ENCODE measurements around the gene SPART. TPM values are rescaled to one million over a fixed set of nuclear protein-coding genes. Genes with fewer than 3 reads are reported as not detected.
"Not testable (repeated sequence)": the region's sequence is repeated elsewhere in the genome, so short reads cannot be mapped to it uniquely, and the experiment has no call there.

SPART gene
- polyA plus RNA-seq, 2 of the 4 experiments (the other 2 are of a cell fraction), result 33.9 to 37.0 TPM

DNA sequence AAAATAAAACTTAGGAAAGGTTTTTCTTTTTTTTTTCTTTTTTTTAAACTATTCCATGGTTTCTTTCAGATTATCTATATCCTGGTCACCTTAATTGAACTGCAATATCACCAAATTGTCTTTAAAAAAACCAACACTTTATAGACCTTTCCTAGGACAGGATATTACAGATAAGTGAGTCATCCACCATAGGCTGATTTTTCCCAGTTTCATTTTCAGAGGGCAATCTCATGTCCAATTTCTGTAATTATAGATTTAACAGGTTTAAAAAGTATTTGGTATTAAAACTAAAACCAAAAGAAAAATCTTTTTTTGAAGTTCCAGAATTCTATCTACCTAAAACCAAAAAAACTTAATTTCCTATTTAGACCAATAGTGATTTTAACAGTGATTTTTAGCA, 13.2 kb downstream of the SPART start:
- Histone ChIP-seq H3K4me3 (no peak overlapping the region), H3K27ac (no peak overlapping the region), H3K4me2 (peak overlapping the region; percentile 59), H3K4me1 (peaks cover 16% of the 10 kb centered on the region), H3K9me3 (no peaks in the 10 kb centered on the region)
- no peak for FAIRE-seq
- DNase-seq (ENCODE audit: low read depth in 1 of 2, low spot score in 1 of 2), result no peak
- ChIA-PET POLR2A (no interaction called here), CTCF (no interaction called here)
- ATAC-seq, result no peak
- TF ChIP-seq KDM5A (IDR thresholded peaks at IDR 0.05), result no peak
- no peak for TF ChIP-seq FOSL2 (IDR thresholded peaks at IDR 0.05)
- TF ChIP-seq FOSL2 (CRISPR knock-in tag; IDR thresholded peaks at IDR 0.05), result peak; percentile 22; the same call in 1 of the 2 replicates

DNA sequence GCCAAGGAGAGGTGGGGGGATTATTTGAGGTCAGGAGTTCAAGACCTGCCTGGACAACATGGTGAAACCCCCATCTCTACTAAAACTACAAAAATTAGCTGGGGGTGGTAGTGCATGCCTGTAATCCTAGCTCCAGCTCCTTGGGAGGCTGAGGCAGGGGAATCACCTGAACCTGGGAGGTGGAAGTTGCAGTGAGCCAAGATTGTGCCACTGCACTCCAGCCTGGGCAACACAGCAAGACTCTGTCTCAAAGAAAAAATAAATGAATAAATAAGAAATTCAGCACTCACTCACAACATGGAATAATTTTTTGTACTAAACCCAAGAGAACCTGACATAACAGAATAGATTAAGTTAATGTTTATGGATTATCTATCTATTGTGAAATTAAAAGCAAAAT, 13.9 kb downstream of the SPART start:
- peaks cover 16% of the 10 kb centered on the region for H3K4me1 ChIP-seq
- CTCF ChIA-PET, result interaction anchor here (1.5 kb wide), 1 partner anchor 15 kb away, joined by 4 read pairs; no protein-coding TSS in a partner anchor
- FAIRE-seq; DNase-seq (ENCODE audit: low read depth in 1 of 2, low spot score in 1 of 2); POLR2A ChIA-PET; ATAC-seq; H3K9me3 ChIP-seq; H3K27ac ChIP-seq; H3K4me3 ChIP-seq; H3K4me2 ChIP-seq: not testable (repeated sequence)

GRCh38 chr13:36331280-36331679, 14.9 kb downstream of the SPART start:
- ChIA-PET POLR2A (no interaction called here), CTCF (interaction anchor here (1.5 kb wide), 1 partner anchor 16 kb away, joined by 4 read pairs; no protein-coding TSS in a partner anchor)
- no peak for DNase-seq (ENCODE audit: low read depth in 1 of 2, low spot score in 1 of 2)
- Histone ChIP-seq H3K9me3 (no peaks in the 10 kb centered on the region), H3K27ac (no peak overlapping the region), H3K4me3 (no peak overlapping the region), H3K4me2 (no peak overlapping the region), H3K4me1 (peaks cover 16% of the 10 kb centered on the region)
- no peak for FAIRE-seq
- WGBS (ENCODE audit: missing lambda C conversion rate), result 90% methylated on average over 4 of the region's 4 CpGs
- ATAC-seq, result no peak
- TF ChIP-seq MYC (IDR thresholded peaks at IDR 0.05; ENCODE audit: borderline replicate concordance, low read length) (no peak), SMC3 (IDR thresholded peaks at IDR 0.05) (no peak), RNF2 (IDR thresholded peaks at IDR 0.05; ENCODE audit: borderline replicate concordance, low read depth) (no peak), HMGXB4 (CRISPR knock-in tag; IDR thresholded peaks at IDR 0.05; ENCODE audit: borderline replicate concordance) (no peak), BHLHE40 (IDR thresholded peaks at IDR 0.05; ENCODE audit: low read depth, low read length) (no peak), E2F6 (IDR thresholded peaks at IDR 0.05; ENCODE audit: borderline replicate concordance, low read depth) (no peak), RAD21 (conservative IDR thresholded peaks at IDR 0.05 in 1 of 2, IDR thresholded peaks at IDR 0.05 in 1 of 2) (no peak), ZC3H11A (IDR thresholded peaks at IDR 0.05) (no peak), SREBF2 (IDR thresholded peaks at IDR 0.05) (no peak), EHMT2 (IDR thresholded peaks at IDR 0.05; ENCODE audit: low read depth) (no peak)
- TF ChIP-seq, protein P1, sequence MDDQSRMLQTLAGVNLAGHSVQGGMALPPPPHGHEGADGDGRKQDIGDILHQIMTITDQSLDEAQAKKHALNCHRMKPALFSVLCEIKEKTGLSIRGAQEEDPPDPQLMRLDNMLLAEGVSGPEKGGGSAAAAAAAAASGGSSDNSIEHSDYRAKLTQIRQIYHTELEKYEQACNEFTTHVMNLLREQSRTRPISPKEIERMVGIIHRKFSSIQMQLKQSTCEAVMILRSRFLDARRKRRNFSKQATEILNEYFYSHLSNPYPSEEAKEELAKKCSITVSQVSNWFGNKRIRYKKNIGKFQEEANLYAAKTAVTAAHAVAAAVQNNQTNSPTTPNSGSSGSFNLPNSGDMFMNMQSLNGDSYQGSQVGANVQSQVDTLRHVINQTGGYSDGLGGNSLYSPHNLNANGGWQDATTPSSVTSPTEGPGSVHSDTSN (IDR thresholded peaks at IDR 0.05), result no peak

DNA sequence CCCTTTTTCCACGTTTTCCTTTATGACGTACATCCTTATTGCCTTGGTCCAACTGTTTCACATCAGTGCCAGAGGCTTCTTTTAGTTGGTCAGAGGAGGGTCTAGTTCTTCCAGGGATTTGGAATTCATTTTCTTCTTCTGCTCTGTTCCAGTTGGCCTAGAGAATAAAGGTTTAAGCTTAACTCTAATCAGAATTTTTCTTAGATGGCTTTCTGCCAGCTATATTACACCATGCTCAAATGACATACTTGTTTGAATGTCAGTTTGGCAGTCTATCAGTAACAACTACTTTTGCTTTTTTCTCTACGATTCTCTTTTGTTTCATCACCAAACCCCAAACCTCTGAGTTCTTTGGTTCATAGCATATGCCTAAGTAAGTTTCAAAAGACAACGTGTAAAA, 16.8 kb downstream of the SPART start:
- no peak for TF ChIP-seq HOXB5 (CRISPR knock-in tag; IDR thresholded peaks at IDR 0.05)
- no peak for TF ChIP-seq MYC (IDR thresholded peaks at IDR 0.05; ENCODE audit: borderline replicate concordance, low read length)
- TF ChIP-seq, protein P2, sequence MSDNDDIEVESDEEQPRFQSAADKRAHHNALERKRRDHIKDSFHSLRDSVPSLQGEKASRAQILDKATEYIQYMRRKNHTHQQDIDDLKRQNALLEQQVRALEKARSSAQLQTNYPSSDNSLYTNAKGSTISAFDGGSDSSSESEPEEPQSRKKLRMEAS (IDR thresholded peaks at IDR 0.05), result no peak
- TF ChIP-seq FOXS1 (CRISPR knock-in tag; IDR thresholded peaks at IDR 0.05), result no peak
- no peak for TF ChIP-seq CHD2 (IDR thresholded peaks at IDR 0.05; ENCODE audit: low read length, partially characterized antibody)
- TF ChIP-seq TFCP2L1 (CRISPR knock-in tag; IDR thresholded peaks at IDR 0.05), result no peak
- no peak for TF ChIP-seq RNF2 (IDR thresholded peaks at IDR 0.05; ENCODE audit: borderline replicate concordance, low read depth)
- TF ChIP-seq USF2 (IDR thresholded peaks at IDR 0.05), result no peak
- no peak for TF ChIP-seq TP53 (CRISPR knock-in tag; IDR thresholded peaks at IDR 0.05)
- H3K4me2 ChIP-seq, result no peak overlapping the region
- H3K4me3 ChIP-seq, result no peak overlapping the region
- no peak for ATAC-seq
- WGBS (ENCODE audit: missing lambda C conversion rate), result 84% methylated on average over 4 of the region's 4 CpGs
- no peaks in the 10 kb centered on the region for H3K9me3 ChIP-seq
- ChIA-PET POLR2A (no interaction called here), CTCF (interaction anchor here (0.9 kb wide), 1 partner anchor 15 kb away, joined by 3 read pairs; no protein-coding TSS in a partner anchor)
- no peak overlapping the region for H3K27ac ChIP-seq
- peaks cover 19% of the 10 kb centered on the region for H3K4me1 ChIP-seq
- no peak for FAIRE-seq
- DNase-seq (ENCODE audit: low read depth in 1 of 2, low spot score in 1 of 2), result no peak
